ENCODE measurements around the gene TLL2. TPM values are rescaled to one million over a fixed set of nuclear protein-coding genes. Genes with fewer than 3 reads are reported as not detected.

TLL2 gene
- total and polyA plus RNA-seq, 9 of the 15 experiments (the other 6 are each of a cell fraction or from before 2014, with no cell fraction given): 0.09 TPM; not detected in 8

DNA sequence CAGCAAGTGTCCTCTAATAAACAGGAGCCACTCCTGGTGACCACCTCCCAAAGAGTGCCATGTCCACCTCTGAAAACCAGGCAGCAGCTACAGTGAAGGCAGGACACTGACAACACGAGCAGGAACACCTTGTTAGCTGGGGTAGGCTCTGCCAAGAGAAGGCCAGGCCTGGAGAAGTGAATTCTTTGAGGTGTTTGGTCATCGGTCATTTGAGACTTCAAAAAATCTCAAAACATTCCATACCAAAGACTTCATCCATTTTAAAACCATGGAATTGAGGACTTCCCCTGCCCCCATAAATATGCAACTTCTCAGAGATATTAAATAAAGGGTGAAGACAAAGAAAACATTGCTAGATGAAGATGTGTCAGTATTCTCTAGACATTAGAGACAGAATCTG is 126.6 kb downstream of the TLL2 start:
- Histone ChIP-seq H3K4me3 (no peak overlapping the region), H4K20me1 (replicated peaks; ENCODE audit: control insufficient read depth, insufficient read depth, low read length) (no peaks in the 10 kb centered on the region), H3K27ac (ENCODE audit: extremely low read depth, low read depth, low read length) (no peak overlapping the region), H3K4me2 (ENCODE audit: insufficient read depth, low read length) (no peak overlapping the region), H3K27me3 (ENCODE audit: control insufficient read depth in 2 of 2, insufficient read depth in 2 of 2, low read length in 2 of 2) (peaks cover 0 to 57% of the 10 kb centered on the region in 2 experiments), H3K36me3 (ENCODE audit: control insufficient read depth, insufficient read depth, low read length) (no peaks in the 10 kb centered on the region), H2AFZ (ENCODE audit: low read depth, low read length) (no peak overlapping the region), H3K4me1 (replicated peaks in 1 of 2; ENCODE audit: control insufficient read depth in 2 of 2, insufficient read depth in 2 of 2, low read length in 2 of 2) (no peaks in the 10 kb centered on the region), H3K79me2 (ENCODE audit: control insufficient read depth, insufficient read depth, low read length) (no peaks in the 10 kb centered on the region), H3K9ac (ENCODE audit: insufficient read depth in 1 of 2, low read depth in 2 of 2, low read length in 2 of 2) (no peak overlapping the region), H3K9me1 (ENCODE audit: control insufficient read depth, insufficient read depth, low read length) (no peaks in the 10 kb centered on the region), H3K9me3 (replicated peaks; ENCODE audit: control insufficient read depth, insufficient read depth, low read depth, low read length) (no peaks in the 10 kb centered on the region)
- ChIA-PET POLR2A (no interaction called here), CTCF (ENCODE audit: low intra/inter-chr PET ratio) (no interaction called here)
- ATAC-seq: no peak
- intact Hi-C loops (cut with micrococcal nuclease) (no loop called here), in situ Hi-C loops (cut with MboI) (no loop called here)
- TF ChIP-seq MAFK (IDR thresholded peaks at IDR 0.05; ENCODE audit: low read length) (no peak), ETV1 (tag; conservative IDR thresholded peaks at IDR 0.05; ENCODE audit: low read depth) (no peak), FOXA3 (CRISPR knock-in tag; conservative IDR thresholded peaks at IDR 0.05 in 1 of 2, IDR thresholded peaks at IDR 0.05 in 1 of 2) (no peak), TCF3 (CRISPR knock-in tag; IDR thresholded peaks at IDR 0.05) (no peak)
- TF ChIP-seq, protein P1, sequence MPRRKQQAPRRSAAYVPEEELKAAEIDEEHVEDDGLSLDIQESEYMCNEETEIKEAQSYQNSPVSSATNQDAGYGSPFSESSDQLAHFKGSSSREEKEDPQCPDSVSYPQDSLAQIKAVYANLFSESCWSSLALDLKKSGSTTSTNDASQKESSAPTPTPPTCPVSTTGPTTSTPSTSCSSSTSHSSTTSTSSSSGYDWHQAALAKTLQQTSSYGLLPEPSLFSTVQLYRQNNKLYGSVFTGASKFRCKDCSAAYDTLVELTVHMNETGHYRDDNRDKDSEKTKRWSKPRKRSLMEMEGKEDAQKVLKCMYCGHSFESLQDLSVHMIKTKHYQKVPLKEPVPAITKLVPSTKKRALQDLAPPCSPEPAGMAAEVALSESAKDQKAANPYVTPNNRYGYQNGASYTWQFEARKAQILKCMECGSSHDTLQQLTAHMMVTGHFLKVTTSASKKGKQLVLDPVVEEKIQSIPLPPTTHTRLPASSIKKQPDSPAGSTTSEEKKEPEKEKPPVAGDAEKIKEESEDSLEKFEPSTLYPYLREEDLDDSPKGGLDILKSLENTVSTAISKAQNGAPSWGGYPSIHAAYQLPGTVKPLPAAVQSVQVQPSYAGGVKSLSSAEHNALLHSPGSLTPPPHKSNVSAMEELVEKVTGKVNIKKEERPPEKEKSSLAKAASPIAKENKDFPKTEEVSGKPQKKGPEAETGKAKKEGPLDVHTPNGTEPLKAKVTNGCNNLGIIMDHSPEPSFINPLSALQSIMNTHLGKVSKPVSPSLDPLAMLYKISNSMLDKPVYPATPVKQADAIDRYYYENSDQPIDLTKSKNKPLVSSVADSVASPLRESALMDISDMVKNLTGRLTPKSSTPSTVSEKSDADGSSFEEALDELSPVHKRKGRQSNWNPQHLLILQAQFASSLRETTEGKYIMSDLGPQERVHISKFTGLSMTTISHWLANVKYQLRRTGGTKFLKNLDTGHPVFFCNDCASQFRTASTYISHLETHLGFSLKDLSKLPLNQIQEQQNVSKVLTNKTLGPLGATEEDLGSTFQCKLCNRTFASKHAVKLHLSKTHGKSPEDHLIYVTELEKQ (CRISPR knock-in tag; IDR thresholded peaks at IDR 0.05): no peak
- no peak for DNase-seq (ENCODE audit: extremely low read depth in 1 of 4, low spot score in 3 of 4)
- 0% methylated on average over 2 of the region's 2 CpGs for WGBS (ENCODE audit: insufficient coverage, low coverage, missing lambda C conversion rate)
- FAIRE-seq: no peak
- BruUV-seq (replicated peaks): no TSS peak

Measured in K562 (cell line).